Measurements from ENCODE around the gene JAKMIP2.
"Not testable (repeated sequence)": the region's sequence is repeated elsewhere in the genome, so short reads cannot be mapped to it uniquely, and the experiment has no call there.

The JAKMIP2 gene

GRCh38 chr5:147586221-147586620 is 196.3 kb downstream of the JAKMIP2 start:
- no peak for DNase-seq

DNA sequence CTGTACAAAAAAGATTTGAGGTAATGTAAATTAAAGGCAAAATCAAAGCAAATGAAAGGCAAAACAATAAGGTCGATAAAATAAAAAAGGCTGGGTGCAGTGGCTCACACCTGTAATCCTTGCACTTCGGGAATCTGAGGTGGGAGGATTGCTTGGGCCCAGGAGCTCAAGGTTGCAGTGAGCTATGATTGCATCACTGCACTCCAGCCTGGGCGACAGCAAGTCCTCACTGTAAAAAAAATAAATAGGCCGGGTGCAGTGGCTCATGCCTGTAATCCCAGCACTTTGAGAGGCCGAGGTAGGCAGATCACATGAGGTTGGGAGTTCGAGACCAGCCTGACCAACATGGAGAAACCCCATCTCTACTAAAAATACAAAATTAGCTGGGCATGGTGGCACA is 200.3 kb downstream of the JAKMIP2 start:
- not testable (repeated sequence) for DNase-seq

DNA sequence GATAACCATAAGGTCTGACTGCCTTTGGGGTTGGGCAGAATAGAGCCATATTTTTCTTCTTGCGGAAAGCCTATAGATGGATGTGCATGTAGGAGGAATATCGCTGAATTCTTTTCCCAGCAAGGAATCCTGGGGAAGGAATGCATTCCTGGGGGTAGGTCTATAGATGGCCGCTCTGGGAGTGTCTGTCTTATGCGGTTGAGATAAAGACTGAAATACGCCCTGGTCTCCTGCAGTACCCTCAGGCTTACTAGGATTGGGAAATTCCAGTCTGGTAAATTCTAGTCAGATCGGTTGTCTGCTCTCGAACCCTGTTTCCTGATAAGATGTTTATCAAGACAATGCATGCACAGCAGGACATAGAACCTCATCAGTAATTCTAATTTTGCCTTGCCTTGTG is 202.1 kb downstream of the JAKMIP2 start:
- DNase-seq: not testable (repeated sequence)

- peak; percentile 36 for DNase-seq
Measured at GRCh38 chr5:147578228-147579024, 204.1 kb downstream of the JAKMIP2 start.

DNA sequence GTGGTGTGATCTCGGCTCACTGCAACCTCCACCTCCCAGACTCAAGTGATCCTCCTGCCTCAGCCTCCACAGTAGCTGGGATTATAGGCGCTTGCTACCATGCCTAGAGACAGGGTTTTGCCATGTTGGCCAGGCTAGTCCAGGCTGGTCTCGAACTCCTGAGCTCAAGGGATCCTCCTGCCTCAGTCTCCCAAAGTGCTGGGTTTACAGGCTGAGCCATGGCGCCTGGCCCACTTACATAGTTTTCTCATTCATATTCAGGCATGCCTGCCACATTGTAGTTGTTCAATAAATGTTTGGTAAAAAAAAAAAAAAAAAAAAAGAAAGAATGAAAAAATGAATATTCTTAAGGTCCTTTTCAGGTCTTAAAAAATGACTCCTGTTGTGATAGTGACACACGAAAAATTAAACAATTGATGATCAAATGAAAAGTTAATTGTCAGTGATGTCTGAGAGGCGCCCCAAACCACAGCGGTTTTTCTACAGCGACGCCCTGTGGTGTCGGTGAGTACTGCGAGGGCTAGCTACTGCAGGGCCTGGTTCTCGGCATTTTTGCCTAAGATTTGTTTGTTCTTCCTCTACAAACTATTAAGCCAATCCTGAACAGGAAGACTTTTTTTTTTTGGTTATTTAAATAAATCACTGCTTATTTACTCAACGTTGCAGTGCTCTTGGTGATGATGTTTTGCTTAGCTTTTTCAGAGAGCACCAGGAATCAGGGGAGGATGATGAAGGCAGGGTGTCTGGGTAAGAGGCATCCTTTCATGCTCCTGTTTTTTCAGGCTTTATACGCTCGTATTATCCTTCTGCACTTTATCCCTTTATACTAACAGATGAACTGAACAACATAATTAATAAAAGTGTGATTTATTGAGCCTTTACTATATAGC is 205.6 kb downstream of the JAKMIP2 start:
- peak; percentile 19 for DNase-seq

DNA sequence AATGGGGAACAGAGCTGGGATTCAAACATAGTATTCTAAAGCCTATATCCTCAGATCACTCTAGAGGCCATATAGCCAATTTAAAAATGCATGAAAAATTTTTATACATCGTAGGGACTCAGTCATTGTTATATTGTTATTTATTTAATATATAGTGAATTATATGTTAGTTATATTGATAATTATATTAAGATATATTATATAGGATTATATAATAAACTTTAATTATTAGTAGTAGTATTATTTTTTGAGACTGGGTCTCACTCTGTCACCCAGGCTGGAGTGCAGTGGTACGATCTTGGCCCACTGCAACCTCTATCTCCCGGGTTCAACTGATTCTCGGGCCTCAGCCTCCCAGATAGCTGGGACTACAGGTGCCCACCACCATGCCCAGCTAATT is 206.9 kb downstream of the JAKMIP2 start:
- DNase-seq: no peak

- DNase-seq: no peak
Measured at GRCh38 chr5:147573211-147573610, 209.3 kb downstream of the JAKMIP2 start.

- DNase-seq: no peak
Measured at GRCh38 chr5:147568710-147569406, 213.7 kb downstream of the JAKMIP2 start.

- DNase-seq: peak; percentile 40
Measured at GRCh38 chr5:147567917-147568598, 214.5 kb downstream of the JAKMIP2 start.

DNA sequence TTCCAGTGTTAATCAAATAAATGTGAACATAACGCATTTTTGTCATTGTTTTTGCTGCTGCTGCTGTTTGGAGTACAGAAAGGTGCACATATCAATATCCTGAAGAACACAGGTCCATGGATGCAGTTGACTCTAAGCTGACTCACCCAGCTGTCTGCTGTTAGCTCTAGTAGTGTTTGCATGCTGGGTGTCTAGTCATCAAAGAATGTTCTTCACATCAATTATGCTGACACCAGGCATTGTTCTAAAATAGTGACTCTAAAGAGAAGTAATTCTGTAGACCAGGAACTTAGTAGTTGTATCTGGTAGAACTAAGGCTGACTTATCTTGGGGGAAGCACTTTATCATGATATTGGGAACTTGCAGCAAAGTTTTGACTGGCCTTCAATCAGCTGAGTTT is 217.0 kb downstream of the JAKMIP2 start:
- DNase-seq: peak; percentile 18

DNA sequence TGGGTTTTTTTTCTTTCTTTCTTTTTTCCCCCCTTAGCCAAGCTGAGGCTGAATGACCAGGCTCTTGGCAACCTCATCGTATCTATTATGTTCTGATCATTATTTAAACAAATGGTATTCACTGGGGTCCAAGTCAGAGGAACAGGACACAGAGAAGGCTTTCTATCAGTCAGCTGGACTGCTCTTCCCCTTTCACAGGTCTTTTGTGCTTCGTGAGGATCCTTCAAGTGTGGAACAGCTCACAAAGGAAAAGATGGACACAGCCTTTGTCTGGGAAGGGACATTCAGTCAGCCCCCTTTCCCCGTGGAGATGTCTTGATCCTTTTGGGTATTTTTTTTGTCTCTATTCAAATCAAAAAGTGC is 218.4 kb downstream of the JAKMIP2 start:
- no peak for DNase-seq

GRCh38 chr5:147563466-147564123 is 218.9 kb downstream of the JAKMIP2 start:
- DNase-seq: no peak

DNA sequence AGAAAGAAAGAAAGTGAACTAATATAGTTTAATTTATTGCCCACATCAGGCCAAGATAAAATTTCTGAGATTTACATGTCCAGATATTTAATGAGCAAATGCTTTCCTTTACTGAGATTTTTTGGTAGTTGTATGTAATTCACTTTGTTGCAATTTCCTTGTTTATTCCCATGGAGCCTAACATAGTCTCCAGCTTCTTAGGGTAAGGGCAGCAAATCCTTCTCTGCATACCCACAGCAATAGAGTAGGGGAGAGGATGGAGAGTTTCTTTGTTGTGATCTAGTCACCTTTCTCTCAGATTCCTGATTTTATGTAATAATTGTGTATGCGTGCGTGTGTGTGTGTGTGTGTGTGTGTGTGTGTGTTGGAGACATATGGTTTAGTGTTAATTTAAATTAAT is 221.1 kb downstream of the JAKMIP2 start:
- no peak for DNase-seq

DNA sequence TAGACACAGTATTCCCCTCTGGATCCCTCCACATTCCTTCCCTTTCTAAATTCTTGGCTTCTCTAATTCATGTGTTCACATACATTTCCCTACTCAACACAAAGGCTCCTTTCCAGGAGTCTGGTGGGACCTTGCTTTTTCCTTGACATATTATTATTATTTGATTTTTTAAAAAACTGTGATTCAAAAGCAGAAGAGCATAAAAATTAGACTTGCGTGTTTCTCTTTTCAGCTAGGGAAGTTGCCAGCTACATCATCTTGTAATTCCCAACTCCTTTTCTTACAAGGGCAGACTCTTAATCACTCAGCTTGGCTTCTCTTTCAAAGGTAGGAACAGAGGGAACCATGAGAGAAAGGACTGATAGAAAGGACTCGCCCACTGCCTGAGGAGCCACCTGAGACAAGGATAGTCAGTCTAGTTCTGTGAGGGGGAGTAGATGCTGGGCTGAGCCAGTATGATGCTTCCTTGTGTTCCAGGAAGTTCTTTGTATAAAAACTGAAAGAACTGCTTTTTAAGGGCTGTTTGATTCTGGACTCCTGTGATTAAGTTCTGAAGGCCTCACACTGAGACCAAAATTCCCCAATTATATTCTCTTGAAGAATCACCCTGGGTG is 221.7 kb downstream of the JAKMIP2 start:
- peak; percentile 18 for DNase-seq

GRCh38 chr5:147559749-147560148 is 222.8 kb downstream of the JAKMIP2 start:
- DNase-seq: no peak

DNA sequence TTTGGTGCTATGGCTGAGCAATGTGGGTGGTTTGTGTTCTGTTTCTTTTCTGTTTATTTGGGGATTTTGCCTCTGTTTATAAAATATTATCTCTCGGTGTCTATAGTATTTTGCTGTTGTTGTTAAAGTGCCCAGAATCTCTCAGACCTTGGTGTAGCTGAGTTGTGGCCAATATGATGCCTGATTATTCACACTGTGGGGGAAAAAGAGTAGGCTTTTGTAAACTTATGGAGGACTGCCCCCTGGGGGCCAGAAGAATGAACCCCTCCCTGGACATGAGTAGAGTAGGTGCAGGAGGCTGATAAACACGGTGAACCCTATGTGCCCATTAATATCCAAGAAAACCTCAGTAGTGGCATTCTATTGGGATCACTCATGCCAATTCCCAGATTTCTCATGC is 223.7 kb downstream of the JAKMIP2 start:
- DNase-seq: peak; percentile 78

GRCh38 chr5:147557876-147558745 is 224.4 kb downstream of the JAKMIP2 start:
- no peak for DNase-seq

- DNase-seq: no peak
Measured at GRCh38 chr5:147555176-147555575, 227.4 kb downstream of the JAKMIP2 start.

GRCh38 chr5:147554261-147554817 is 228.2 kb downstream of the JAKMIP2 start:
- DNase-seq: no peak

GRCh38 chr5:147553817-147554216 is 228.7 kb downstream of the JAKMIP2 start:
- DNase-seq: not testable (repeated sequence)
